ENCODE data around the gene GIPR.
A peak's percentile ranks its signal among the peaks of the same experiment; 100 is the strongest.
"Not testable (repeated sequence)": the region's sequence is repeated elsewhere in the genome, so short reads cannot be mapped to it uniquely, and the experiment has no call there.

GIPR gene

GRCh38 chr19:45667620-45668341 is at the start of gene GIPR:
Gene GIPR, plus strand, starts transcription at chr19:45668221. Its CDS starts 1,300 bp downstream, at chr19:45669521.
- DNase-seq, result peak; percentile 70

- no peak for DNase-seq
These were observed 46.6 kb upstream of the GIPR start for GRCh38 chr19:45621389-45621788.

GRCh38 chr19:45621976-45622503 is 46.0 kb upstream of the GIPR start:
- no peak for DNase-seq

- DNase-seq, result no peak
These were observed 44.0 kb upstream of the GIPR start for GRCh38 chr19:45623984-45624383.

- DNase-seq, result not testable (repeated sequence)
These were observed 39.8 kb upstream of the GIPR start for GRCh38 chr19:45628219-45628618.

- DNase-seq, result no peak
These were observed 38.3 kb upstream of the GIPR start for GRCh38 chr19:45629704-45630103.

GRCh38 chr19:45630463-45630862 is 37.6 kb upstream of the GIPR start:
- no peak for DNase-seq

- DNase-seq, result peak; percentile 79
These were observed 35.4 kb upstream of the GIPR start for GRCh38 chr19:45632468-45633196.

GRCh38 chr19:45636275-45636674 is 31.7 kb upstream of the GIPR start:
- DNase-seq, result no peak

GRCh38 chr19:45636902-45637301 is 31.1 kb upstream of the GIPR start:
- no peak for DNase-seq

GRCh38 chr19:45637890-45638667 is 29.9 kb upstream of the GIPR start:
- DNase-seq, result no peak

- peak; percentile 43 for DNase-seq
These were observed 28.9 kb upstream of the GIPR start, which contains the start of gene EML2 for GRCh38 chr19:45638930-45639729. Gene EML2, minus strand, starts transcription at chr19:45639397. Its CDS starts 21 bp downstream, at chr19:45639376.

GRCh38 chr19:45640849-45641273 is 27.2 kb upstream of the GIPR start:
- no peak for DNase-seq

- DNase-seq, result peak; percentile 98
These were observed 26.5 kb upstream of the GIPR start for GRCh38 chr19:45641274-45642105.

GRCh38 chr19:45643024-45643926 is 24.7 kb upstream of the GIPR start:
- DNase-seq, result peak; percentile 86

GRCh38 chr19:45643927-45644771 is 23.9 kb upstream of the GIPR start:
- no peak for DNase-seq

- DNase-seq, result no peak
These were observed 22.9 kb upstream of the GIPR start for GRCh38 chr19:45645068-45645630.

- DNase-seq, result peak; percentile 95
These were observed 22.2 kb upstream of the GIPR start for GRCh38 chr19:45645631-45646344.
